H9 (cell line): ENCODE results near the gene KCNMA1. TPM values are rescaled to one million over a fixed set of nuclear protein-coding genes. Genes with fewer than 3 reads are reported as not detected.

Experiments used
- DNase-seq: peaks from one replicate; pipeline ENCODE4 v3.0.0-alpha.2; 2017
- H2AFZ ChIP-seq: one replicate; pipeline ENCODE4 v1.6.1; 2013; ENCODE audit warnings: mild to moderate bottlenecking, low read length, control low read depth, moderate library complexity
- H2AK5ac ChIP-seq: 2 replicates; pipeline ENCODE4 v1.6.1; 2013; ENCODE audit warnings: low read length, control low read depth, mixed read lengths; ENCODE audit not compliant: insufficient read length
- H2BK120ac ChIP-seq: one replicate; pipeline ENCODE4 v1.6.1; 2013; ENCODE audit warnings: low read depth, mild to moderate bottlenecking, low read length, control low read depth, inconsistent platforms; ENCODE audit not compliant: poor library complexity, severe bottlenecking
- H2BK12ac ChIP-seq: 2 replicates; pipeline ENCODE4 v1.6.1; 2013; ENCODE audit warnings: low read length, control low read depth, mixed read lengths, low read depth; ENCODE audit not compliant: insufficient read length
- H2BK15ac ChIP-seq: 2 replicates; pipeline ENCODE4 v1.6.1; 2013; ENCODE audit warnings: low read depth, low read length, control low read depth
- H2BK20ac ChIP-seq: one replicate; pipeline ENCODE4 v1.6.1; 2013; ENCODE audit warnings: low read depth, mild to moderate bottlenecking, low read length, control low read depth, inconsistent platforms; ENCODE audit not compliant: poor library complexity, severe bottlenecking
- H2BK5ac ChIP-seq: 2 replicates; pipeline ENCODE4 v1.6.1; 2013; ENCODE audit warnings: low read length, control low read depth, mixed read lengths; ENCODE audit not compliant: insufficient read length
- H3K14ac ChIP-seq: 2 replicates; pipeline ENCODE4 v1.6.1; 2013; ENCODE audit warnings: low read length, control low read depth; ENCODE audit not compliant: insufficient read depth
- H3K18ac ChIP-seq: 2 replicates; pipeline ENCODE4 v1.6.1; 2013; ENCODE audit warnings: low read depth, mild to moderate bottlenecking, mixed read lengths, low read length, control low read depth; ENCODE audit not compliant: insufficient read length
- H3K23ac ChIP-seq: 2 replicates; pipeline ENCODE4 v1.6.1; 2013; ENCODE audit warnings: low read length, control low read depth, mixed read lengths, low read depth; ENCODE audit not compliant: insufficient read length
- H3K23me2 ChIP-seq: 2 replicates; pipeline ENCODE4 v1.6.1; 2013; ENCODE audit warnings: low read depth, mild to moderate bottlenecking, mixed read lengths, low read length, control low read depth; ENCODE audit not compliant: insufficient read length, poor library complexity, severe bottlenecking
- H3K27ac ChIP-seq: 2 replicates; pipeline ENCODE4 v1.5.1; 2013; ENCODE audit warnings: low read length, control low read depth, mixed read lengths, low read depth; ENCODE audit not compliant: insufficient read length
- H3K27me3 ChIP-seq: 2 replicates; pipeline ENCODE4 v1.6.1; 2013; ENCODE audit warnings: low read length, control low read depth, inconsistent platforms; ENCODE audit not compliant: insufficient read depth
- H3K4ac ChIP-seq: 2 replicates; pipeline ENCODE4 v1.6.1; 2013; ENCODE audit warnings: low read depth, mild to moderate bottlenecking, control low read depth, inconsistent platforms, low read length, moderate library complexity
- H3K4me1 ChIP-seq: 2 replicates; pipeline ENCODE4 v1.6.1; 2013; ENCODE audit warnings: low read length, control low read depth, inconsistent platforms; ENCODE audit not compliant: insufficient read depth
- H3K4me2 ChIP-seq: 2 replicates; pipeline ENCODE4 v1.6.1; 2013; ENCODE audit warnings: low read length, control low read depth, mixed read lengths; ENCODE audit not compliant: insufficient read length, insufficient read depth
- H3K56ac ChIP-seq: 2 replicates; pipeline ENCODE4 v1.6.1; 2013; ENCODE audit warnings: low read depth, mild to moderate bottlenecking, mixed read lengths, low read length, control low read depth; ENCODE audit not compliant: insufficient read length
- H3K79me1 ChIP-seq: 2 replicates; pipeline ENCODE4 v1.6.1; 2013; ENCODE audit warnings: low read depth, mild to moderate bottlenecking, moderate library complexity, low read length, control low read depth, inconsistent platforms; ENCODE audit not compliant: insufficient read depth, poor library complexity, severe bottlenecking
- H3K79me2 ChIP-seq: 2 replicates; pipeline ENCODE4 v1.6.1; 2013; ENCODE audit warnings: low read length, control low read depth, inconsistent platforms; ENCODE audit not compliant: insufficient read depth
- H3K9ac ChIP-seq: 2 replicates; pipeline ENCODE4 v1.6.1; 2013; ENCODE audit warnings: low read length, control low read depth, mixed read lengths; ENCODE audit not compliant: insufficient read length; ENCODE audit errors: extremely low read depth
- H3K9me3 ChIP-seq: one replicate; pipeline ENCODE4 v1.6.1; 2013; ENCODE audit warnings: low read depth, low read length, inconsistent platforms; ENCODE audit not compliant: control insufficient read depth
- H3T11ph ChIP-seq: one replicate; pipeline ENCODE4 v1.6.1; 2013; ENCODE audit warnings: mild to moderate bottlenecking, low read length, control low read depth, inconsistent platforms
- H4K20me1 ChIP-seq: one replicate; pipeline ENCODE4 v1.6.1; 2013; ENCODE audit not compliant: control insufficient read depth, insufficient read length, insufficient read depth
- H4K5ac ChIP-seq: 2 replicates; pipeline ENCODE4 v1.6.1; 2013; ENCODE audit warnings: low read depth, mild to moderate bottlenecking, mixed read lengths, low read length, control low read depth; ENCODE audit not compliant: insufficient read length
- H4K8ac ChIP-seq: replicated peaks from 2 replicates; pipeline ENCODE4 v1.6.1; 2013; ENCODE audit warnings: low read length, control low read depth, mixed read lengths, low read depth; ENCODE audit not compliant: insufficient read length
- H4K91ac ChIP-seq: 2 replicates; pipeline ENCODE4 v1.6.1; 2013; ENCODE audit warnings: low read depth, mild to moderate bottlenecking, moderate library complexity, mixed read lengths, low read length, control low read depth; ENCODE audit not compliant: insufficient read length
- H3K27ac Mint-ChIP-seq, 3 experiments: 2 replicates in 2 of 3; 3 replicates in 1 of 3; pipeline ENCODE4 v1.8.0; 2020 to 2021; ENCODE audit warnings: mixed read lengths in 3 of 3, mild to moderate bottlenecking in 1 of 3, moderate library complexity in 1 of 3
- H3K27me3 Mint-ChIP-seq: 2 replicates; pipeline ENCODE4 v1.8.0; 2021; ENCODE audit warnings: low read depth, mild to moderate bottlenecking, moderate library complexity, mixed read lengths
- H3K36me3 Mint-ChIP-seq, 3 experiments: 2 replicates in 2 of 3; 3 replicates in 1 of 3; pipeline ENCODE4 v1.8.0; 2020 to 2021; ENCODE audit warnings: low read depth in 3 of 3, mixed read lengths in 3 of 3; ENCODE audit not compliant: insufficient read depth in 1 of 3
- H3K4me1 Mint-ChIP-seq, 2 experiments: 2 replicates each; pipeline ENCODE4 v1.8.0; 2020; ENCODE audit warnings: mixed read lengths in 2 of 2
- H3K4me3 Mint-ChIP-seq, 2 experiments: 2 replicates in 1 of 2; 3 replicates in 1 of 2; pipeline ENCODE4 v1.8.0; 2020 to 2021; ENCODE audit warnings: mild to moderate bottlenecking in 2 of 2, mixed read lengths in 2 of 2, moderate library complexity in 1 of 2
- H3K9me3 Mint-ChIP-seq, 2 experiments: 2 replicates in 1 of 2; 3 replicates in 1 of 2; pipeline ENCODE4 v1.8.0; 2020; ENCODE audit warnings: mild to moderate bottlenecking in 2 of 2, mixed read lengths in 2 of 2, moderate library complexity in 1 of 2
- WGBS: extraction: QIAGEN DNeasy Blood & Tissue Kit; methylation state at CpG from one replicate; pipeline ENCODE4 v1.1.7; 2013; ENCODE audit warnings: missing lambda C conversion rate, low lambda C conversion rate, mixed read lengths; ENCODE audit not compliant: insufficient read length; ENCODE audit errors: extremely low coverage; 5-methylcytosine and 5-hydroxymethylcytosine counted together
- total RNA-seq: library from RNA; stranded (reverse); gene quantifications from 2 replicates; pipeline ENCODE4 v1.2.1, GENCODE V29; 2021
- TF ChIP-seq, protein P1 (sequence below): fragments of 200-600 bp; sonication (generic); conservative IDR thresholded peaks from 3 replicates; pipeline ENCODE4 v1.8.0; 2021; ENCODE audit warnings: antibody characterized with exemption, mild to moderate bottlenecking

The KCNMA1 gene
- total RNA-seq, 1 experiment from 2014 or later = 2.0 TPM

DNA sequence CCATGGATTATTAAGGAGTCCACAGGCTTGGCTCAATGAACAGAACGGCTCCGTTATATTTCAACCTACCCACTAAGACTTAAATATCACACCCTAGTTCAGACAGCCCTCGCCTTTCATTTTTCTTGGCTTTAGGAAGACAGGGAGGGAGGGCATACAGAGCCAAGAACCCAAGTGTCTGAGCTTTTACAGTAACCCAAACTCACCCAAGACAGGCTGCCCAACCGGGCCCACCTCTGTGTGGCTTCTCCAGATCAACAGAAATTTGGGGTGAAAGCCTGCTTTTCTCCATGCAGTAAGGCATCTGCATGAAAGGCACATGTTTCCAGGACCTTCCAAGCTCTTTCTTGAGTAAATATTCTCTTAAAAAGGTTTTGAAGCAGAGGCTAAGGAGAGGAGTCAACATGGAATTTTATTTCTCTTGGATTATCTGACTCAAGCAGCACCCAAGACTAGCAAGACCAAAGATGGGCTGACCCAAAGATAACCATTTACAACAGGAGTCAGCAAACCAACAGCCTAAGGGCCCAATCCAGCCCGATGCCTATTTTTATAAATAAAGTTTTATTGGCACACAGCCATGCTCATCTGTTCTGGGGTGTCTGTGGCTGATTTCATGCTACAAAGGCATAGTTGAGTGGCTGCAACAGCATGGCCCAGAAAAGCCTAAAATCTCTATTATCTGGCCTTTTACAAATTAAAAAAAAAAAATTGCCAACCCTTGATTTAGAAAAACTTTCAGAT, 90.1 kb downstream of the KCNMA1 start:
- Histone ChIP-seq H3K79me1 (no peaks in the 10 kb centered on the region), H2BK5ac (no peak overlapping the region), H3K79me2 (no peaks in the 10 kb centered on the region), H3K56ac (no peak overlapping the region), H3K14ac (no peak overlapping the region), H4K20me1 (no peaks in the 10 kb centered on the region), H4K91ac (no peak overlapping the region), H3K4me2 (no peak overlapping the region), H3K27me3 (no peaks in the 10 kb centered on the region; the same call in 1 of the 2 replicates), H3K4me1 (no peaks in the 10 kb centered on the region), H3K4ac (no peak overlapping the region), H2AFZ (no peak overlapping the region), H3K9me3 (no peaks in the 10 kb centered on the region), H3T11ph (no peak overlapping the region), H2BK12ac (no peak overlapping the region), H2AK5ac (no peak overlapping the region), H3K18ac (no peak overlapping the region), H3K23ac (no peak overlapping the region), H3K23me2 (no peaks in the 10 kb centered on the region), H3K27ac (no peak overlapping the region), H4K5ac (no peak overlapping the region), H2BK120ac (no peak overlapping the region), H3K9ac (no peak overlapping the region), H2BK20ac (no peak overlapping the region), H4K8ac (no peak overlapping the region), H2BK15ac (no peak overlapping the region)
- TF ChIP-seq, protein P1, sequence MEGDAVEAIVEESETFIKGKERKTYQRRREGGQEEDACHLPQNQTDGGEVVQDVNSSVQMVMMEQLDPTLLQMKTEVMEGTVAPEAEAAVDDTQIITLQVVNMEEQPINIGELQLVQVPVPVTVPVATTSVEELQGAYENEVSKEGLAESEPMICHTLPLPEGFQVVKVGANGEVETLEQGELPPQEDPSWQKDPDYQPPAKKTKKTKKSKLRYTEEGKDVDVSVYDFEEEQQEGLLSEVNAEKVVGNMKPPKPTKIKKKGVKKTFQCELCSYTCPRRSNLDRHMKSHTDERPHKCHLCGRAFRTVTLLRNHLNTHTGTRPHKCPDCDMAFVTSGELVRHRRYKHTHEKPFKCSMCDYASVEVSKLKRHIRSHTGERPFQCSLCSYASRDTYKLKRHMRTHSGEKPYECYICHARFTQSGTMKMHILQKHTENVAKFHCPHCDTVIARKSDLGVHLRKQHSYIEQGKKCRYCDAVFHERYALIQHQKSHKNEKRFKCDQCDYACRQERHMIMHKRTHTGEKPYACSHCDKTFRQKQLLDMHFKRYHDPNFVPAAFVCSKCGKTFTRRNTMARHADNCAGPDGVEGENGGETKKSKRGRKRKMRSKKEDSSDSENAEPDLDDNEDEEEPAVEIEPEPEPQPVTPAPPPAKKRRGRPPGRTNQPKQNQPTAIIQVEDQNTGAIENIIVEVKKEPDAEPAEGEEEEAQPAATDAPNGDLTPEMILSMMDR = no peak
- H3K27me3 Mint-ChIP-seq = peaks cover 1% of the 10 kb centered on the region; the same call in 1 of the 2 replicates
- H3K9me3 Mint-ChIP-seq = no peaks in the 10 kb centered on the region; a peak in 1 of 5 replicates
- no CpG with 5 or more reads among the region's 5 CpGs for WGBS
- H3K4me1 Mint-ChIP-seq = peaks cover 7% of the 10 kb centered on the region in 2 experiments
- no peaks in the 10 kb centered on the region for H3K36me3 Mint-ChIP-seq
- DNase-seq = no peak
- no peak overlapping the region for H3K4me3 Mint-ChIP-seq
- H3K27ac Mint-ChIP-seq = no peak overlapping the region
